Ascending aorta (tissue), 2 donors: ENCODE results near the gene SMURF1. TPM values are rescaled to one million over a fixed set of nuclear protein-coding genes. Genes with fewer than 3 reads are reported as not detected.

Source experiments
- DNase-seq, 2 donors: peaks; one replicate each; pipeline ENCODE4 v3.0.0-alpha.2; 2019; ENCODE audit warnings: low spot score in 2 of 2
- H3K27ac ChIP-seq, 2 donors: fragments of 200-600 bp; sonication (generic); one replicate each; pipeline ENCODE4 v1.5.1; 2016 to 2017; ENCODE audit warnings: mild to moderate bottlenecking in 1 of 2
- H3K27me3 ChIP-seq: fragments of 200-600 bp; sonication (generic); one replicate; pipeline ENCODE4 v1.5.1; 2017
- H3K36me3 ChIP-seq, 2 donors: fragments of 200-600 bp; sonication (generic); one replicate each; pipeline ENCODE4 v1.5.1; 2016
- H3K4me1 ChIP-seq, 2 donors: fragments of 200-600 bp; sonication (generic); one replicate each; pipeline ENCODE4 v1.5.1; 2016 to 2017; ENCODE audit warnings: mild to moderate bottlenecking in 1 of 2
- H3K4me3 ChIP-seq, 2 donors: fragments of 200-600 bp; sonication (generic); one replicate each; pipeline ENCODE4 v1.5.1; 2016 to 2017; ENCODE audit warnings: mild to moderate bottlenecking in 1 of 2
- H3K9me3 ChIP-seq, 2 donors: fragments of 200-600 bp; sonication (generic); one replicate each; pipeline ENCODE4 v1.5.1; 2016
- CTCF ChIP-seq, 3 experiments: fragments of 200-600 bp in 2 of 3; fragments of 450-650 bp in 1 of 3; sonication (generic) in 2 of 3; IDR thresholded peaks; one replicate each; pipeline ENCODE4 v1.5.1; 2016 to 2019; ENCODE audit warnings: antibody characterized with exemption in 3 of 3, mild to moderate bottlenecking in 1 of 3, moderate library complexity in 1 of 3
- intact Hi-C: fragments of 100-400 bp; cut with DNase I; formaldehyde crosslinking; loops from one replicate; pipeline ENCODE4 v1.15.1; 2023
- total RNA-seq: library from RNA; depleted of rRNA; stranded (reverse); fragments of >200 nt; gene quantifications from one replicate; pipeline ENCODE4 v1.1.0, GENCODE V29; 2016

SMURF1 gene
- total RNA-seq, 1 donor from 2014 or later, result 26.5 TPM

- no peaks in the 10 kb centered on the region for H3K36me3 ChIP-seq
- H3K9me3 ChIP-seq, result no peaks in the 10 kb centered on the region
- intact Hi-C loops, result loop anchor here (5.0 kb wide), 1 partner anchor 82 kb away; no protein-coding TSS in a partner anchor
- no peak for DNase-seq
- H3K4me1 ChIP-seq, result peaks cover 37 to 68% of the 10 kb centered on the region in 2 donors
- TF ChIP-seq CTCF (IDR thresholded peaks at IDR 0.05), result no peak
- no peak overlapping the region for H3K4me3 ChIP-seq
- peak overlapping the region; percentile 77 to 89 for H3K27ac ChIP-seq
- no peaks in the 10 kb centered on the region for H3K27me3 ChIP-seq
Measured at GRCh38 chr7:99124236-99124635, 19.7 kb downstream of the SMURF1 start.

- no peak for TF ChIP-seq CTCF (IDR thresholded peaks at IDR 0.05)
- intact Hi-C loops, result loop anchor here (5.0 kb wide), 1 partner anchor 81 kb away; no protein-coding TSS in a partner anchor
- peak in 1 of 2 donors; percentile 75 for DNase-seq
- no peaks in the 10 kb centered on the region for H3K27me3 ChIP-seq
- H3K4me3 ChIP-seq, result no peak overlapping the region
- H3K4me1 ChIP-seq, result peaks cover 36 to 68% of the 10 kb centered on the region in 2 donors
- no peaks in the 10 kb centered on the region for H3K9me3 ChIP-seq
- H3K36me3 ChIP-seq, result no peaks in the 10 kb centered on the region
- peak overlapping the region; percentile 77 to 89 for H3K27ac ChIP-seq
Measured at GRCh38 chr7:99123571-99124033, 20.3 kb downstream of the SMURF1 start.

GRCh38 chr7:99122762-99123161, 21.1 kb downstream of the SMURF1 start:
- peak overlapping the region; percentile 77 to 89 for H3K27ac ChIP-seq
- H3K4me1 ChIP-seq, result peaks cover 30 to 59% of the 10 kb centered on the region in 2 donors

GRCh38 chr7:99121496-99122021, 22.3 kb downstream of the SMURF1 start:
- DNase-seq, result peak in 1 of 2 donors; percentile 74
- H3K36me3 ChIP-seq, result no peaks in the 10 kb centered on the region
- no peaks in the 10 kb centered on the region for H3K9me3 ChIP-seq
- peaks cover 27 to 50% of the 10 kb centered on the region in 2 donors for H3K4me1 ChIP-seq
- H3K27me3 ChIP-seq, result no peaks in the 10 kb centered on the region
- peak overlapping the region; percentile 9 to 57 for H3K4me3 ChIP-seq
- TF ChIP-seq CTCF (IDR thresholded peaks at IDR 0.05), result no peak
- intact Hi-C loops, result loop anchor here (5.0 kb wide), 1 partner anchor 79 kb away; no protein-coding TSS in a partner anchor
- H3K27ac ChIP-seq, result peak overlapping the region; percentile 77 to 89

More at GRCh38 chr7:99122762-99123161, 21.1 kb downstream of the SMURF1 start:
- H3K9me3 ChIP-seq, result no peaks in the 10 kb centered on the region
- H3K4me3 ChIP-seq, result no peak overlapping the region
- no peak for DNase-seq
- H3K36me3 ChIP-seq, result no peaks in the 10 kb centered on the region
- no peaks in the 10 kb centered on the region for H3K27me3 ChIP-seq
- intact Hi-C loops, result loop anchor here (5.0 kb wide), 1 partner anchor 80 kb away; no protein-coding TSS in a partner anchor
- no peak for TF ChIP-seq CTCF (IDR thresholded peaks at IDR 0.05)

GRCh38 chr7:99120916-99121315, 23.0 kb downstream of the SMURF1 start:
- Histone ChIP-seq H3K9me3 (no peaks in the 10 kb centered on the region), H3K4me1 (peaks cover 27 to 50% of the 10 kb centered on the region in 2 donors), H3K27me3 (no peaks in the 10 kb centered on the region), H3K27ac (peak overlapping the region; percentile 77 to 89), H3K36me3 (no peaks in the 10 kb centered on the region), H3K4me3 (peak overlapping the region in 1 of 2 donors; percentile 57)
- intact Hi-C loops, result loop anchor here (5.0 kb wide), 1 partner anchor 79 kb away; no protein-coding TSS in a partner anchor
- no peak for DNase-seq
- no peak for TF ChIP-seq CTCF (IDR thresholded peaks at IDR 0.05)
